ENCODE measurements around the gene KIF1A. TPM values are rescaled to one million over a fixed set of nuclear protein-coding genes. Genes with fewer than 3 reads are reported as not detected.

KIF1A gene
- total and polyA plus RNA-seq, 2 of the 8 experiments (the other 6 are each of a cell fraction or from before 2014, with no cell fraction given): 61.3 to 281 TPM

DNA sequence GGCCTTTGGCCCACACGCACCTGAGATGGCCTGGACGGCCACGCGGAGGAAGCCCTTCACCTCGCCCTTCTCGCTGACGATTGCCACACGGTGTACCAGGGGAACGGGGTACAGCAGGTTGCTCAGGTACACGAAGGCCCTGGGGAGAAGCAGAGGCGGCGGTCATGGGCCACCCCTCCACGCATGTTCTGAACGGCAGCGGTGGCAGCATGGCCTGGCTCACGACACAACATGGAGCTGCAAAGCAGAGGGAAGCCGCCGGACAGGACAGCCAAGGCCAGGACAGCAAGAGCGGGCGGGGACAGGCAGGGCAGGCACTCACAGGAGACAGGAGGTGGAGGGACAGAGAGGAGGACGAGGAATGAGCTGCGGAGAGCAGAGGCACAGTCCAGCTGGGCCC, 69.6 kb downstream of the KIF1A start:
- Histone ChIP-seq H3K4me1 (replicated peaks in 1 of 4; ENCODE audit: control insufficient read depth in 3 of 4, insufficient read depth in 4 of 4, low read length in 3 of 4) (no peaks in the 10 kb centered on the region), H2BK12ac (ENCODE audit: low read depth, low read length) (no peak overlapping the region), H3K27me3 (replicated peaks in 1 of 4; ENCODE audit: control insufficient read depth in 3 of 4, extremely low read depth in 1 of 4, insufficient read depth in 3 of 4, low read length in 3 of 4) (no peaks in the 10 kb centered on the region), H2BK15ac (ENCODE audit: low read length) (no peak overlapping the region), H4K91ac (replicated peaks; ENCODE audit: insufficient read length, low read length) (no peak overlapping the region), H2AK5ac (ENCODE audit: low read depth, low read length) (no peak overlapping the region), H3K56ac (replicated peaks; ENCODE audit: insufficient read length, low read depth, low read length) (no peak overlapping the region), H3K23me2 (ENCODE audit: low read depth, low read length) (no peaks in the 10 kb centered on the region), H3K4me3 (ENCODE audit: extremely low read depth in 1 of 4, insufficient read depth in 2 of 4, low read depth in 3 of 4, low read length in 4 of 4) (no peak overlapping the region), H4K5ac (ENCODE audit: insufficient read length, low read depth, low read length) (no peak overlapping the region), H2BK20ac (ENCODE audit: low read length) (no peak overlapping the region), H2BK120ac (replicated peaks; ENCODE audit: low read depth, low read length) (no peak overlapping the region), H3K18ac (ENCODE audit: extremely low read depth, low read length) (no peak overlapping the region), H2BK5ac (ENCODE audit: low read depth, low read length) (no peak overlapping the region), H3K14ac (ENCODE audit: insufficient read length) (no peak overlapping the region), H4K20me1 (replicated peaks in 1 of 2; ENCODE audit: control insufficient read depth in 1 of 2, insufficient read depth in 2 of 2, low read length in 2 of 2) (peaks cover 12 to 14% of the 10 kb centered on the region in 2 experiments), H3K27ac (ENCODE audit: low read depth, low read length) (no peak overlapping the region), H3K9me3 (ENCODE audit: insufficient read depth in 2 of 2, low read depth in 1 of 2, low read length in 1 of 2) (no peaks in the 10 kb centered on the region), H3K79me1 (ENCODE audit: low read depth, low read length) (no peaks in the 10 kb centered on the region), H3K4ac (replicated peaks; ENCODE audit: insufficient read length, low read depth, low read length) (no peak overlapping the region), H3K4me2 (ENCODE audit: insufficient read depth in 1 of 2, low read depth in 2 of 2, low read length in 2 of 2) (no peak overlapping the region), H3K36me3 (ENCODE audit: control insufficient read depth in 2 of 4, insufficient read depth in 4 of 4, low read length in 3 of 4) (peaks cover 30 to 72% (median 50%) of the 10 kb centered on the region in 4 experiments), H4K8ac (ENCODE audit: extremely low read depth, insufficient read depth, low read length) (no peak overlapping the region), H3K9ac (replicated peaks in 1 of 4; ENCODE audit: extremely low read depth in 1 of 4, low read depth in 3 of 4, low read length in 3 of 4) (no peak overlapping the region), H3K79me2 (ENCODE audit: control insufficient read depth in 1 of 2, insufficient read depth in 2 of 2, low read length in 2 of 2) (no peaks in the 10 kb centered on the region; a peak in 1 of 4 replicates), H2AFZ (ENCODE audit: low read length) (no peak overlapping the region), H3K23ac (ENCODE audit: insufficient read length) (no peak overlapping the region)
- no peak for TF ChIP-seq ATF3 (IDR thresholded peaks at IDR 0.05; ENCODE audit: insufficient read depth, low read depth, low read length)
- TF ChIP-seq POLR2AphosphoS5 (IDR thresholded peaks at IDR 0.05; ENCODE audit: low read depth, low read length): 0 out of 2 replicates have a peak, but pooled peaks have one; percentile 19
- FAIRE-seq: no peak
- CTCF ChIA-PET (ENCODE audit: partially characterized antibody): interaction anchor here (0.6 to 2.2 kb wide), 3 partner anchors 8 to 145 kb away, joined by 3 to 6 read pairs (median 6); no protein-coding TSS in a partner anchor
- POLR2A ChIA-PET (ENCODE audit: partially characterized antibody): interaction anchor here (0.9 to 9.3 kb wide), 9 partner anchors 8 to 37 kb away, joined by 3 to 89 read pairs (median 5); no protein-coding TSS in a partner anchor
- WGBS, 2 experiments (ENCODE audit: extremely low coverage in 1 of 2, insufficient coverage in 1 of 2, insufficient read length in 1 of 2, insufficient replicate concordance in 2 of 2, low coverage in 1 of 2, low lambda C conversion rate in 2 of 2, missing lambda C conversion rate in 1 of 2): 97% methylated on average over 15 of the region's 22 CpGs; no CpG with 5 or more reads in 1 of the 2 experiments
- DNase-seq (ENCODE audit: low read depth in 1 of 2, low spot score in 2 of 2): no peak
